Measurements from ENCODE around the gene TBC1D22A. TPM values are rescaled to one million over a fixed set of nuclear protein-coding genes. Genes with fewer than 3 reads are reported as not detected.

TBC1D22A gene
- total RNA-seq, 2 donors from 2014 or later: 11.5 to 15.4 TPM

DNA sequence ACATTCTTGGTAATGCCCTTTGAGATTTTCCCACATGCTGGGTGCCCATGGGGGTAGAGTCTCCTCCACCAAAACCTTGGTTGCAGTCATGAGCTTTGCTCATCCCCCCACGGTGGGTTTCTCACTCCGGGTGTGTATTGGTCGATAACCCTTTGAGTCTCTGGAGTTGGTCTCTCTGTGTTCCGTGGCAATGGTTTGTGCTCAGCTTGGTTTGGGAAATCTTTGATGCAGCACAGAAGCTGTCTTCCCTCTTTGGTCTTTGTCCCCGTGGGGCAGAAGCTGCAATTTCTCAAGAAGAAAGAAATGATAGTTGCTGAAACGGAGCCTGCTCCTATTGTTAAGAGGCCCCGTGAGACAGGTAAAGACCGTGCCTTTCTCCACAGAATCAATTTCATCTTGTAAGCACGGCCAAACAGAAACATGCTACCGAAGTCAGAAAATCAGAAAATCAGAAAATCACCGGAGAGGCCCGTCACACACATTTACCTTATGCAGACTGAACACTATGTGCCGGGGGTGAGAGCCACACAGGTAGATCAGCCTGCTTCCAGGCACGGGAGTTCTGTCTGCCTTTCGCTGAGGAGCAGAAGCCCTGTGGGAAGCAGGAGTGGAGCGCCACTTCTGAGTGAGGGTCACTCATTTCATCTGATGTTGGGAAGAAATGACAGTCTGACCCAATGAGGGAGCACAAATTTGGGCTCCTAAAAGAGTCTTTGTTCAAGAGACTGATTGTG, 186.1 kb downstream of the TBC1D22A start:
- Histone ChIP-seq H3K9me3 (no peaks in the 10 kb centered on the region), H3K4me1 (peaks cover 0 to under 1% of the 10 kb centered on the region in 2 donors)

DNA sequence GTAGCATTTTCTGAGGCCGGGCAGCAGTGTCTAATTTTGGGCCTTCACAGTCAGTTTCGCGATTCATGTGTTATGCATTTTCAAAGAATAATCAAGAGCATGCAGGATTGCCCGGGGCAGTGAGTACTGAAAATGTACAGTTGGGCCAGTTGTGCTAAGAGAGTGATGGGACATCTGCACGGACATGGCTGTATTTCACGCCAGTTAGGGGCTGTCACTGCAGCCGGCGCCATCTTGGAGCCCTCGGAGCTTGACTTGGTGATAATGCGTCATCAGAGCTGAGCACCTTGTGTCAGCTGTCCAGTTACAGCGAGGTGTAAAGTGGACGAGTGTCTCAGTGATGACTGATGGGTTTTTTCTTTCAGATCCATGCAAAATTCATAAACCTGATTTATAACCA, 188.9 kb downstream of the TBC1D22A start:
- no peak overlapping the region for H3K4me3 ChIP-seq
- TF ChIP-seq, protein P1, sequence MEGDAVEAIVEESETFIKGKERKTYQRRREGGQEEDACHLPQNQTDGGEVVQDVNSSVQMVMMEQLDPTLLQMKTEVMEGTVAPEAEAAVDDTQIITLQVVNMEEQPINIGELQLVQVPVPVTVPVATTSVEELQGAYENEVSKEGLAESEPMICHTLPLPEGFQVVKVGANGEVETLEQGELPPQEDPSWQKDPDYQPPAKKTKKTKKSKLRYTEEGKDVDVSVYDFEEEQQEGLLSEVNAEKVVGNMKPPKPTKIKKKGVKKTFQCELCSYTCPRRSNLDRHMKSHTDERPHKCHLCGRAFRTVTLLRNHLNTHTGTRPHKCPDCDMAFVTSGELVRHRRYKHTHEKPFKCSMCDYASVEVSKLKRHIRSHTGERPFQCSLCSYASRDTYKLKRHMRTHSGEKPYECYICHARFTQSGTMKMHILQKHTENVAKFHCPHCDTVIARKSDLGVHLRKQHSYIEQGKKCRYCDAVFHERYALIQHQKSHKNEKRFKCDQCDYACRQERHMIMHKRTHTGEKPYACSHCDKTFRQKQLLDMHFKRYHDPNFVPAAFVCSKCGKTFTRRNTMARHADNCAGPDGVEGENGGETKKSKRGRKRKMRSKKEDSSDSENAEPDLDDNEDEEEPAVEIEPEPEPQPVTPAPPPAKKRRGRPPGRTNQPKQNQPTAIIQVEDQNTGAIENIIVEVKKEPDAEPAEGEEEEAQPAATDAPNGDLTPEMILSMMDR (IDR thresholded peaks at IDR 0.05): no peak
- no peaks in the 10 kb centered on the region for H3K9me3 ChIP-seq
- H3K36me3 ChIP-seq: no peaks in the 10 kb centered on the region
- H3K4me1 ChIP-seq: no peaks in the 10 kb centered on the region
- DNase-seq (ENCODE audit: low spot score): no peak
- no peak overlapping the region for H3K27ac ChIP-seq
- no peaks in the 10 kb centered on the region for H3K27me3 ChIP-seq

More for the DNA sequence above, 186.1 kb downstream of the TBC1D22A start:
- no peak overlapping the region for H3K4me3 ChIP-seq
- no peak for DNase-seq (ENCODE audit: low spot score)
- no peak overlapping the region for H3K27ac ChIP-seq
- no peaks in the 10 kb centered on the region for H3K27me3 ChIP-seq
- no peaks in the 10 kb centered on the region for H3K36me3 ChIP-seq
- TF ChIP-seq, protein P1 (IDR thresholded peaks at IDR 0.05): no peak

DNA sequence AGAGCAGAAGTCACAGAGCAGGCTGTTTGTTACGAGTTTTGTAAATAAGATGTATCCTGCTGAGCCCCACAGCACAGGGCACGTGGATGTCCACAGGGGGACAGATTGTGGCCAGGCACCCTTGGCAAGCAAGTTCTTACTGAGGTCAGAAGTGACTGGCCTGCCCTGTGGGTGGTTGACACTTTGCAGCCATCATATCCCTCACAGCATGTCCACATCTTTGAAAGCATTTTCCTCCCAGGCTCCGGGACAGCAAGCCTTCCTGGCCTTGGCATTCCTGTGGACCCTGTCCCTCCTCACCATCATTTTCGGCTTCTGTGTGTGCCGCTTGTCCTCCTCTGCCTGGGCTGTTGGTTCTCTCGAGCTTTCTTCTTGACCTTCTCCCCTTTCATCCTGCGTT, 189.5 kb downstream of the TBC1D22A start:
- no peak overlapping the region for H3K4me3 ChIP-seq
- no peaks in the 10 kb centered on the region for H3K36me3 ChIP-seq
- no peak overlapping the region for H3K27ac ChIP-seq
- no peaks in the 10 kb centered on the region for H3K9me3 ChIP-seq
- H3K4me1 ChIP-seq: no peaks in the 10 kb centered on the region
- DNase-seq (ENCODE audit: low spot score): no peak
- H3K27me3 ChIP-seq: no peaks in the 10 kb centered on the region
- TF ChIP-seq, protein P1 (IDR thresholded peaks at IDR 0.05): no peak

DNA sequence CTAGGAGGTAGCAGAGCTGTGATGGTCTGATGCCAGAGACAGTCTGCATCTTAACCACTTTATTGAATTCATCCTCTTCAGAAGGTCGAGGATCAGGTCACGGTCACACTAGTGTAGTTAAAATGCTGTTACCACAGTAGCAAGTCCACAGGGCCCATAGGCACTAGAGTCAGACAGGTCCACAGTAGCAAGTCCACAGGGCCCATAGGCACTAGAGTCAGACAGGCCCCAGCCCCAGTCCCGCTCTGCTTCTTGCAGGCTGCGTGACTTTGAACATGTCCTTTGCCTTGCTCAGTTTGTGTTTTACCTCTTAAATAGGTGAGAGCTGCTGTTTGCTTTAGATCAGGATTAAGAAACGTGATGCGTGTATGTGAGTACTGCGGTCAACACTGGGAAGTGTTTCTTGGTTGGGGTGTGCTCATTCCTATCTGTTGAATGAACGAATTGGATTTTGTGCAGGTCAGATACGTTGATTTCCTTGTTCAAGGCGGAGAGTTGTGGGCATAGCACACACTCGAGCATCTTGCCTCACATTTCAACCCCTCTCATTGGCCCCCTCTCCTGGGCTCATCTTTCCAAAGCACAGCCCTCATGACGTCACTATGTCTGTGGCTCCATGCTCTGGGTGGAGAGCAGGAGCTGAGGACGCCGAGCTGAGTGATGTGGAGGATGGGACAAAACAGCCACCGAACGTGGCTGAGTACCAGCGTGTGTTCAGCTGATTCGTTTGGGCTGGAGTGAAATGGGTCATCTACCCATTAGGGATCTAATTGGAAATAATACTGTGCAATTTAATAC, 191.7 kb downstream of the TBC1D22A start:
- TF ChIP-seq, protein P1 (IDR thresholded peaks at IDR 0.05): no peak
- Histone ChIP-seq H3K9me3 (no peaks in the 10 kb centered on the region), H3K4me1 (no peaks in the 10 kb centered on the region), H3K27me3 (no peaks in the 10 kb centered on the region), H3K36me3 (no peaks in the 10 kb centered on the region), H3K4me3 (no peak overlapping the region), H3K27ac (no peak overlapping the region)
- DNase-seq (ENCODE audit: low spot score): no peak

DNA sequence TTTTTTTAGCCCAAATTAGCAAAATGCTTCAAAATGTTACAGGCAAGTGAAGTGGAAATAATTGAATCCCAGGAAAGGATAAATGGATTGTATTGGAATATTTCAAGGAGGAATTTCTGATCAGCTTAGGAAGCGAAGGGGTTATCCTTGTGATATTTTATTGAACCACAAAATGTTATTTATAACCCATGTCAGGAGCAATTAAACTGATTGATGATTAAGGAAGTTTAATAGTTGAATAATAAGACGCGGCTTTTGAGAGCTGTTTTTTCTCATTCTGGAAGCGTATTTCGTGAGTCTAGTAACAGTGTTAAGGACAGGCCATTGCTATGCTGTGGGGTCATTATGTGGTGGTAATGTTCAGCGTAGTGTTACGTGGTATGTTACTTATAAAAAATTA, 192.3 kb downstream of the TBC1D22A start:
- H3K4me3 ChIP-seq: no peak overlapping the region
- no peaks in the 10 kb centered on the region for H3K27me3 ChIP-seq
- no peak overlapping the region for H3K27ac ChIP-seq
- H3K36me3 ChIP-seq: no peaks in the 10 kb centered on the region
- no peaks in the 10 kb centered on the region for H3K9me3 ChIP-seq
- no peak for DNase-seq (ENCODE audit: low spot score)
- TF ChIP-seq, protein P1 (IDR thresholded peaks at IDR 0.05): no peak
- no peaks in the 10 kb centered on the region for H3K4me1 ChIP-seq

All from right atrium auricular region (tissue), 2 donors.